HG03280 (cell line): ENCODE data around the gene POU1F1.
"Not testable (repeated sequence)": the region's sequence is repeated elsewhere in the genome, so short reads cannot be mapped to it uniquely, and the experiment has no call there.

Experiments used
- ATAC-seq: cut with Tn5 transposase; IDR thresholded peaks from one replicate; pipeline ENCODE4 v1.9.1; 2021; ENCODE audit warnings: mild to moderate bottlenecking, moderate library complexity; ENCODE audit not compliant: unreplicated experiment

POU1F1 gene

DNA sequence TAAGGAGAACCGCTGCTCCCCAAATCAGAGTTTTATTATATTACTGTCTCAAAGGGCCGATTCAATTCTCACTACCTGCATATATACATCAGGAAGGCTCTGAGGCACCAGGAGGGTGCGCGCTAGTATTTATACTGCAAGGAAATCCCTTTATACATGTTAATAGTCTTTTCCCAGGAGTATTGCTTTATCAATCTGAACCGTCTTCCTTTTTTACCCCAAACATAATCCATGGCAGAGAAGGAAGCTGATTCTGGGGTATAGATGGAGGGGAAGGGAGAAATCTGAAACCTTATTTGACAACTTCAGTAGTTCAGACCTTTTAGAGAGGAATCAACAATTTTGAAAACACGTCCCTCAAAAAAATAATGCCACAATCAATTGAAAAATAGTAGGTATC lies at the start of gene POU1F1:
POU1F1 (minus strand) TSS at position 101 of the 400 bp plus-strand sequence. CDS start 122 bp downstream, outside the sequence.
- ATAC-seq = no peak

DNA sequence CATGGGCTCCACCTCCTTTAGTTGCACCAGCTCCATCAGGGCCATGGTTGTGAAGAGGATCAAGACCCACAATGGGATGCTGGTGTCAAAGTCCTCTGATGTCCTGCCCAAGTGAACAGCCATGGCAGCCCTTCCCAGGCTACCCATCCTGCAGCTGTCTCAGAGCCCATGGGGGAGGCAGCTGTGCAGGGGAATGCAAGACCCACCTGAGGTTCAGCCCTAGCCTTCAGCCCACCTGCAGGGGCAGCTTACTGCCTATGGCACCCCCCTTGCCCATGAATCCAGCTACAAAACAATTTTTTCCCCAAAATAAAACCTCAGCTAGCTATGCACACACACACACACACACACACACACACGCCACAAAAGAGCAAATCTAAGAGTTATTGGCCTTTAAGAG lies 48.2 kb upstream of the POU1F1 start:
- ATAC-seq = no peak

- no peak for ATAC-seq
Measured at GRCh38 chr3:87320756-87321626, 44.6 kb upstream of the POU1F1 start.

- ATAC-seq = no peak
Measured at GRCh38 chr3:87318617-87319021, 42.2 kb upstream of the POU1F1 start.

DNA sequence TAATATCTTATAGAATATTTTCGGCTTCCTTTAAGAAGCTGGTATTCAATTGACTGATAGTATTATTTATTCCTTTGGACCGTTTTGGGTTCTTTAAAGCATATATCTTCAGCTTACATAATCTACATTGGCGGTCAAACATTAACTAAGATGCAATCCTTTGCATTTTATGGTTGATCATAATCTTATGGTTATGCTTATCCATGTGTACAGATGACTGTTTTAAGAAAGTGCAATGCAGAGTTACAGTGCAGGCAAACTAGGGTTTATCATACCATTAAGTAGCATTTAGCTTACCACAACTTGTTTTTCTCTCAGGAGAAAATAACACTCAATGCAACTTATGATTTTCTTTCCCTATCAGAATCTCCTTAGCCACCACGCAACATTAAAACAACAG lies 41.4 kb upstream of the POU1F1 start:
- no peak for ATAC-seq

DNA sequence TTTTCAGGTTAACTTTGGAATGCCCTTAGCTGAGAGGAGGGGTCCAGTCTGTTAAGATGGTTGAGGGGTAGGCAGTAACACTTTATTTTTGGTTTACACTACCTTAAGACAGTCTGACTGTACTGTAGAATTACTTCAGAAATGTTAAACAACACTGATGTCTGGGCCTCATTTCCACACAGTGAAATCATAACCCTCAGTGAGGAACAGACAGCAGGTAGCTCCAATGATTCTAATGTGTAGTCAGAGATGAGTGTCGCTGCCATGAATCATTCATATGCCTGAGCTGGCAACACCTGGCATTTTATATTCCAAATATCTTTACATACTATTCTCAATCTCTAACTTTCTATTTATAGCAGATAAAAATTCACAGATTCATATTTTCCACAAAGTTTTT lies 37.3 kb upstream of the POU1F1 start:
- ATAC-seq = no peak

DNA sequence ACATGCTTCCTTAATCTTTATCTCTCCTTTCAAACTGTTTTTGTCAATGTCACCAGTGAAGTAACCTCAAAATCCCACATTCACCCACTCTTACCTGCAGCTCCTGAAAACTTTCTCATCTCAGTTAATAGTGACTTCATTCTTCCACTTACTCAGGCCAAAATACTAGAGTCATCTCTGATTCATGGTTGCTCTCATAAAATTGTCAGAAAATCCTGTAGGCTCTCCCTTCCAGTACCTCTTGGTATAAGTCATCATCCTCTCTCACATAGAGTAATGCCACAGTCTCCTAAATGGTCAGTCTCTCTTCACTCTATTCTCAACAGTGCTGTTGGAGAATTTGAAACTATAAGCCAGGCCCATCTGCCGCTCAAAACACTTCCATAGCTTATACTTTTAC lies 34.9 kb upstream of the POU1F1 start:
- no peak for ATAC-seq

- no peak for ATAC-seq
Measured at GRCh38 chr3:87309601-87310000, 33.2 kb upstream of the POU1F1 start.

DNA sequence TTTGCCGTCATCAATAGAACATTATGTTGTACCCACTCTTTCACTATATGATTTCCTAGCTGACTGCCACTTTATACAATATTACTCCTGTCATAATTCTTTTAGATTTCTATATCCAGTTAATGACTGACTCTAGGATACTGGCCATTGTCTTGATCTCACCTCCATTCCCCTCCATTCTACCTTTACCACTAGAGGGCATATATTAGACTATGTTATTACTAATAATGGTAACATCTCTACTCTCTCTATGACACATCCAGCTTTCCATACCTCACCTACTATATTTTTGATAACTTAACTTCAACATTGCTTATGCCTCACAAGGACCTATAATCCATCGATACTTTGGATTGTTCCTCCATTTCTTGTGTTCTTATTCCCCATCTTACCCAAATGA lies 31.4 kb upstream of the POU1F1 start:
- peak; percentile 69 for ATAC-seq

- ATAC-seq = no peak
Measured at GRCh38 chr3:87305517-87305916, 29.1 kb upstream of the POU1F1 start.

DNA sequence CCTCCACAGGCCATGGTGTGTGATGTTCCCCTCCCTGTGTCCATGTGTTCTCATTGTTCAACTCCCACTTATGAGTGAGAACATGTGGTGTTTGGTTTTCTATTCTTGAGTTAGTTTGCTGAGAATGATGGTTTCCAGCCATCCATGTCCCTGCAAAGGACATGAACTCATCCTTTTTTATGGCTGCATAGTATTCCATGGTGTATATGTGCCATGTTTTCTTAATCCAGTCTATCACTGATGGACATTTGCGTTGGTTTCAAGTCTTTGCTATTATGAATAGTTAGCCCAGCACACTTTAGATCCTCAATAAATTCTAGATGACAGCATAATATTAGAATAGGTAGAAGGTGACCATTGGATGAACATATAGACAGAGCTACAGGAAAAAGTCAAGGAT lies 28.6 kb upstream of the POU1F1 start:
- ATAC-seq = not testable (repeated sequence)

DNA sequence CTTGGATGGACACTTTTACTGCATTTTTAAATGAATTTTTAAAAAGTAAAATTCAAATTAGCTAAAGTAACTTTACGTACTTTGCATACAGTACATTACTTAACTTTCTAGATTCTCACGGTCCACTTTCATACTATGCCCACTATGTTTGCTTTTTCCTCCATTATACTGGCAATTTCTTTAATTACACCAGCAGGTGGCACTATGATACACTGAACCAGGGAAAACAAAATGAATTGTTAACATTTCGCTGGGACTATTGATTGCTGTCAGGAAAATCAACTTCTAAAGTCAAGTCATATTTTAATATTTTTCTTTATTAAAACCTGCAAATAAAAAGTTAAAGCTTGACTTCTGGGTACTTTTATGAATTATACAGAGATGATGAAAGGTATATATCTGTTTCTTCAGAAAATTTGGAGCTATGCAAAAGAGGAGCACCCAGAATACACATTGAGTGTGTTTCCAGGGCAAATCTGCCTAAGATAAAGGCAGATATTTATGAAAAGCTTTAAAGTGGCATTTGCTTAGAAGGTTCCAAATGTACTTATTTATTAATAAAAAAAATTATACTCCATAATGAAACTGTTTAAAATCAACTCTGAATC lies 21.8 kb upstream of the POU1F1 start:
- ATAC-seq = peak; percentile 89

DNA sequence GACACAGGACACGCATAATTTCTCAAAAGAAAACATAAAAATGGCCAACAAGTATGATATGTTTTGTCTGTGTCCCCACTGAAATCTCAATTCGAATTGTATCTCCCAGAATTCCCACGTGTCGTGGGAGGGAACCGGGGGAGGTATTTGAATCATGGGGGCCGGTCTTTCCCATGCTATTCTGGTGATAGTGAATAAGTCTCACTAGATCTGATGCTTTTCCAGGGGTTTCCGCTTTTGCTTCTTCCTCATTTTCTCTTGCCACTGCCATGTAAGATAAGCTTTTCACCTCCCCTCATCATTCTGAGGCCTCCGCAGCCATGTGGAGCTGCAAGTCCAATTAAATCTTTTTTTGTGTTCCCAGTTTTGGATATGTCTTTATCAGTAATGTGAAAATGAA lies 12.1 kb upstream of the POU1F1 start:
- no peak for ATAC-seq

GRCh38 chr3:87287011-87287410 lies 10.6 kb upstream of the POU1F1 start:
- no peak for ATAC-seq

- peak; percentile 74 for ATAC-seq
Measured at GRCh38 chr3:87272718-87273341, 3.6 kb downstream of the POU1F1 start.

DNA sequence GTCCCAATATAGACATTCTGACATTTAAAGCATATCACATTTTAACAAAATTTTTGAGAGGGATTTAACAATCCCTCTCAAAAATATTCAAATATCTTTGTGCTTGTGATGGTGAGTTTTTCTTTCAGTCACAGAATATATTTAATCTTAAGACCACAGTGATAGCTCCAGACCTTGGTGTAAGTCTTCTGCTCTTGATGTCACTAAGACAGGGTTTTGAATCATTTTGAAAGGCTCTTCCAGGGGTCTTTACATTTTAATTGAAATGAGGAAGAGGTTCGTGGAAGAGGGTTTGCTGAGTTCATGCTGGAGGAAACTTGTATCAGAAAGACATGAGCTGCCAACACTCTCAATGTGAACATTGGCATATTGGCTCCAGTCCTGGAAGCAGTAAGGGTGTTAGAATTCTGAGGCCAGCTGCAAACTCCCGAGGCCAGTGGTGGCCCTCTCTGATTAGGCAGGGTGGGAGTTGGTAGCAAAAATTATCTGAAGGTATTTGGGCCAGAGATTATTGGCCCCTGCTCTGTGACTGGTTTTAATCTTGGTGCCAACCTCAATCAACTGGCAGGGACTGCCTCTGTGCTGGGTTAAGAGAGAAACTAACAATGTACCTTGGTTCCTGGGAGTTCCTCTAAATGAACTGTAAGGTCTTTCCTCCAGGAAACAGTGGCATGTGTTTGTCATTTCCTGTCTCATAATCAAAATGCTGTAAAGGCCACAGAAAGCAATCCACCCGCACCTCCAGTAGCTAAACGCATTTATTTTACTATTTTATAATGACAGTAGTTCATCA lies 5.3 kb downstream of the POU1F1 start:
- no peak for ATAC-seq

- ATAC-seq = no peak
Measured at GRCh38 chr3:87269723-87270122, 6.7 kb downstream of the POU1F1 start.

GRCh38 chr3:87268646-87269211 lies 7.7 kb downstream of the POU1F1 start:
- no peak for ATAC-seq

- no peak for ATAC-seq
Measured at GRCh38 chr3:87267953-87268645, 8.3 kb downstream of the POU1F1 start.

GRCh38 chr3:87261925-87262324 lies 14.5 kb downstream of the POU1F1 start:
- no peak for ATAC-seq
